ENCODE data around the gene DPYSL4.

Gene DPYSL4

DNA sequence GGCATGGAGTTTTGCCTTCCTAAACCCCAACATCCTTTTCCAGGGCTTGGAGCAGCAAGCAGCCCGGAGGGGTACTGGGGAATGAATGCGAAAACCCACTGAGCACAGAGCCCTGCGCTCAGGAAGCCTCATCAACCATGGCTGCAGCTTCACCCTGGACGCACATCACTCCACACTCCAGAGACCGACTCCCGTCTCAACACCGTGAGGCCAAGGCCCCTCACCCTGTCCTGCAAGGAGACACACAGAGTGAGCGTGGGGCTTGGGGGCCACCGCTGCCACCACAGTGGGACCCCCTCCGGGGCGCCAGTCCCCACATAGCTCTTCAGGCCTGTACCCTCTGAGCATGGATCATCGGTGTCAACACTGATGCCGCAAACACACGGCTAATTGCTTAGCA lies 41.9 kb downstream of the DPYSL4 start:
- DNase-seq = no peak

DNA sequence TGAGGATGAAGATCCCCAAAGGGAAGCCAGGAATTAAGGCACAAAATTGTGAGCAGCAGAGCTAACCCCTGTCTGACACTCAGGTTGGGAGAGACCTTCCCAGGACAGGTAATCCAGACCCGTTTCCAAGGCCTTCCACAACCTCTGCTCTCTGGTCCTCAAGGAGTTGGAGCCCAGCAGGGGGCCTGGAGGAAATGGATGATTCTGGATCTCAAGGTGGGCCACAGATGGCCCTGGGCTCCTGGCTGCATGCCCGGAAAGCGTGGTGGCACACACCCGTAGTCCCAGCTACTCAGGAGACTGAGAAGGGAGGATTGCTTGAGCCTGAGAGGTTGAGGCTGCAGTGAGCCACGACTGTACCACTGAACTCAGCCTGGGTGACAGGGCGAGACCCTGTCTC lies 42.3 kb downstream of the DPYSL4 start:
- no peak for DNase-seq

DNA sequence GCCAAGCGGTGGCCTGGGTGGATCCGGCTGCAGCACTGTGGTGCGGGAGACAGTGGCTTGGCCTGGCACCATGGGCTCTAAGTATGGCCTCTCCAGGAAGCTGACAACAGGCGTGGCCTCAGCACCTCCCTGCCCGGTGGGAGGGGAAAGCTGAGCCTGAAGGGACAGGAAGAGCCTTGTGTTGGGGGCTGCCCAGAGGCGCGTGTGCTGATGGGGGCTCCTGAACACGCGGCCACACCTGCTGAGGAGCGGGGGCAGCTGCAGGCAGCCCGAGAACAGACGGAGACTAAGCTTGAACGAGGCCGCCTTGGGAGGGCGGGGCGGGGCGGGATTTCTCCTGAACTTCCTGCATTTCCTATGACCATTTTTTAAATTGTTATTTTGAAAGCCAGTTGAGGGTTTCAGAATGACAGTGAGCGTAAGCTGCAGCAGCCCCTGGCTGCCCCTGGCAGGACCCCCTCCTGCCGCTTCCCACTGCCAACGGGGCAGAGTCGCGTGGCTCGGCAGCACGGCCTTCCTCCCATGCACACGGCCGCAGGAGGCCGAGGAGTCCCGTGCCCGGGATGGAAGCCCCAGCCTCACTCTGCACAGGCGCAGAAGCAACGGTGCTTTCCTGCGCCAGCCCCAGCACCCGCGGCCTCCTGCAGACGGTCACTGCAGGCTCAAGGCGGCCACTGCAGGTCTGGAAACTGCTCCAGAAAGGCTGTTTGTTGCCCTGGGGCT lies 43.2 kb downstream of the DPYSL4 start:
- no peak for DNase-seq

DNA sequence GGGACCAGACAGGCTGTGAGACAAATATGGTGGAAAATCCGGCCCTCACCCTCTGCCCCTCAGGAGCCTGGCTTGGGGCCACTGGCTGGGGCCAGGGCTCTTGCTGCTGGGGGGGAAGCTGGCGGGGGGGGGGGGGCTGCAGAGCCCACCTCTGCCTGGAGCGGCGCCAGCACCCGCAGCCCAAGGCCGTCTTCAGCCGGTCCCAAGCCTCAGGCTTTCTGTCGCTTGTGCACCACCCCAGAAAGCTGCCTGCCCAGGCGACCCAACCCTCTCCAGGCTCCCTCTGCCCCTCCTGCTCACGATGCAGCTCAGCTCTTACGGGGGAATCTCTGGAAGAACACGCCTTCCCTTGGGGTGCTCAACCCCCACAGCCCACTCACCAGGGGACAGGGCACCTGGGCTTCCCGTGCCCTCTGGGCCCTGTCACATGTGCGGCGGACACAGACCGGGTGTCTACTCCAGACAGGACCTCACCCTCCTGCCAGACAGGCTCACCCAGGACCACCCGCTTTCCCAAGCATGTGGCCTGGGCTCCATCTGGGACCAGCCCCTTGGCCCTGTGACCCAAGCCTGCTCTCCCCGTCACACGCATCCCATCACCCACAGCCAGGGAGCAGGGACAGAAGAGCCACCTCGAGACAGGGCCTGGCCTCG lies 43.9 kb downstream of the DPYSL4 start:
- DNase-seq = no peak

DNA sequence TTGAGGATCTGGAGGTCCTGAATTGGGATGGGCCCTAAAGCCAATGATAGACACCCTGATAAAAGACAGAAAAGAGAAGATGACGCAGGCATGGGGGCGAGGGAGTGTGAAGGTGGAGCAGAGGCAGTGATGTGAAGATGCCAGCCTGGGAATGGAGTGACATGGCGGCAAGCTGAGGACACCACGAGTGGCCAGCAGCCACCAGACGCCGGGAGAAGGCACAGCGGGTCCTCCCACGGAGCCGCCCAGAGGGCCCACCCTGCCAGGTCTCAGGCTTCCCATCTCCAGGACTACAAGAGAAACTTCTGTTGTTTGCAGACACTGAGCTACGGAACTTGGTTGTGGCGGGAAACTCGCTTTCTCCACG lies 44.9 kb downstream of the DPYSL4 start:
- DNase-seq = no peak

DNA sequence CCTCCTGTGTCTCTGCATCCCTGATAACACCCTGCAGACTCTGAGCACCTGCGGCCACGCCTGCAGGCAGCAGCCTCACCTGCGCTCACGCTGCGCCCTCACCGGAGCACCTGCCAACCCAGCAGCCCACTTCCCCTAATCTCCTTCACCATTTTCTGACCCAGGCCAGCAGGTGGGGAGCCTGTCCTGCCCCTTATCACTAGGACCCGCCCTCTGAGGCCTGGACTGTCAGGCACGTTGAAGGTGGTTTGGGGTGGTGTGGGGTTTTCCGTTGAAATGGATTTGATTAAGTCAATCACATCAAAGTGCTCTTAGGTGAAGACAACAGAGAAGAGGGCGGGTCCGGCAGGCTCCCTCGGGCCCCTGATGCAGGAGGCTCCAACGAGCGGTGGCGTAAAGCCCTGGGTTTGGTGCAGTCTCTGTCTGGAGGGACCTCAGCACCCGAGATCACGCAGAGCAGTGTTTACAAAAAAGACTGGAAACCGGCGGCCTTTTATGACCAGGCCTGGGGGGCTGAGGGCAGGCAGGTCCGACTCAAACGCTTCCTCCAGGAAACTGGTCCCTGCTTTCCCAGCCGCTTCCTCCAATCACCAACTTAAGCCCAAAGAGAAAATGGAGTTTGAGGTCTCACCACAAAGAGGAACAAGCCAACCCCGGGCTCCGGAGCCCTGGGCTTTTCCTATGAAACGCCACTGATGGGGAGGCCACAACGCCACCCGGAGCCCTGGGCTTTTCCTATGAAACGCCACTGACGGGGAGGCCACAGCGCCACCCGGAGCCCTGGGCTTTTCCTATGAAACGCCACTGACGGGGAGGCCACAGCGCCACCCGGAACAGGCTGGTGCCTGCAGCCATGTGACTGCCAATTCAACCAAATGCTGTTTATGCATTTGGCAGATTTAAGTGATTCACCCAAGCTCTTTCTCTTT lies 45.5 kb downstream of the DPYSL4 start:
- no peak for DNase-seq

DNA sequence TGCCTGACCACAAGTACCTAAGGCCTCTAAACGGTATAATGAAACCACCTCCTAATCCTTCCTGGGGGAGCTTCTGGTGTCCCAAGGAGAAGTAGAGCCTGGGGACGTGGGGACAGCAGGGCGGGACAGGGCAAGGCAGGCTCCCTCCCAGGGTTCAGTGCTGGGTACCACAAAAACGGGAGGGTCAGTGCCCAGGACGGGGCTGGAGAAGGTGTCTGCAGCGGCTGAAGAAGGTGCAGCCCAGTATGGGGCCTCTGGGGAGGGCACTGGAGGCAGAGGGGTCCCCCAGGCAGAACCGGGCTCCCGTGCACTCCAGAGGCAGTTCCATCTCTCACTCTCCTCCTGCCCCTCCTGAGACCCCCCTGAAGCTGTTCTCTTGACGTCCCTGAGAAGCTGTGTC lies 46.2 kb downstream of the DPYSL4 start:
- DNase-seq = no peak

DNA sequence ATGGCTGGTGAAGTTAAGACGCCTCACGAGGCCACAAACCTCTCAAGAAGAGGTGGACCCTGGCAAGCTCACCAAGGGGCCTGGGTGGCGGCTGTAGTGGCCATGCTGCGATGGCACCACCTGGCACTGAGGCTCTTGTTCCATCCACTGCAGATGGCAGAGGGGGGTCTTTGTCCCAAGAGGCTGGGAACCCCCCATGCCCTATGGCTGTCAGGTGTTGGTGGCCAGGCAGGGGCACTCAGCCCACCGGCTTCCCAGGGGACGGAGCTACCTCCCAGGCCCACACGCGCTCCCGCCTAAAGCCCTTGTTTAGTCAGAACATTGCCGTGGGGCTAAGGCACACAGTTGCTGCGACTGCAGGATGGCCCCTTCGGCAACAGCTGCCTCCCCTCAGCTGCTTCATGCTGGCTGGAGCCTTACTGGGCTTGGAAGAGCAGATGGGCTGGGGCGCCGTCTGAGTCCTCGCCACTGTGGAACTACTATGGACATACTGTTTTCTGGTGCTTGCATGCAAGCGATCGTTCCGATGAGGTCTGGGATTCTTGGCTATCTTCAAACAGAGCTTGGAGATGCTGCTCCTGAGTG lies 46.8 kb downstream of the DPYSL4 start:
- no peak for DNase-seq

DNA sequence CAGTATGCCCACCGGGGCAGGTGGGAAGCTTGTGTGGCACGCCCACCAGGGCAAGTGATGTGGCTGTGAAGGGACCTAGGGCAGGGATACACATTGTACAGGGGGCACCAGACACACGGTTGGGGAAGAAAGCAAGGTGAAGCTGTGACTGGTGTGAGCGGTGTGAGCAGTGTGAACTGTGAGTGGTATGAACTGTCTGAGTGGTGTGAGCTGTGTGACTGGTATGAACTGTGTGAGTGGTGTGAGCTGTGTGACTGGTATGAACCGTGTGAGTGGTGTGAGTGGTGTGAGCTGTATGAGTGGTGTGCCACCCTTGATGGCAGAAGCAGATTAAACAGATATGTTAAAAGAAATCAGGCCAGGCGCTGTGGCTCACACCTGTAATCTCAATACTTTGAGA lies 48.1 kb downstream of the DPYSL4 start:
- DNase-seq = no peak

DNA sequence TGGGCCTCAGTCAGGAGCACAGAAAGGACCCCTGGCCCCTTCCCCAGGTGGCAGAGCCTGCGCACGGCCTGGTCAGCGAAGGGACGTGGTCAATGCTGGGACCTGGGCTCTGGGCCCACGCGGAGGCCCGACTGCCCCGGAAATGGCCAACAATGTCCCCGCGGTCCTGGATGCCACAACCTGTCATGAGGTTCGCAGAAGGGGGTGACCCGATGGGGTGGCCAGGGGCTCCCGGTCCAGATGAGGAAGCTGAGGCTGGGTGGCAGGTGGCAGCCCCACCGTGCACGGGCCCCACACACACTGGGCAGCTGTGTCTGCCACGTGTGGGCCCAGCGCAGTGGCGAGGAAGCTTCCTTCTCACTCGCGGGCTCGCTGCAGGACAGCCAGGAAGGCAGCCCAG lies 49.4 kb downstream of the DPYSL4 start:
- no peak for DNase-seq

DNA sequence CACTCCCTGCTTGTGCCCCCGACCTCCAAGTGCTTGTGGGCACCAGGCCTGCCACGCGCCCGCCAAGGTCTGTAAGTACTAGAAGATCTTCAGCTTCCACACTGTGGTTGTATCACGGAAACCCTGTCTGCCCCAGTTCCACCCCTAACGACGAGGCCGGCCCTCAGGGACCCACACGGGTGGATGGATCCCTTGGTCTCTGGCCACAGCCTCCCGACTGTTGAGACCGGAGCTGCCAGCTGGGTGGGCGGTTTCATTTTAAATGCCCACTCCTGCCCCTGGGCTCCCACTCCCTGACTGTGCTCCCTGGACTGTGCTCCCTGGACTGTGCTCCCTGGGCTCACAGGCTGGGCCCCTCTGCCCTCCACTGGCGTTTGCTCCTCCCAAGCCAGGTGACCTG lies 50.1 kb downstream of the DPYSL4 start:
- DNase-seq = no peak

DNA sequence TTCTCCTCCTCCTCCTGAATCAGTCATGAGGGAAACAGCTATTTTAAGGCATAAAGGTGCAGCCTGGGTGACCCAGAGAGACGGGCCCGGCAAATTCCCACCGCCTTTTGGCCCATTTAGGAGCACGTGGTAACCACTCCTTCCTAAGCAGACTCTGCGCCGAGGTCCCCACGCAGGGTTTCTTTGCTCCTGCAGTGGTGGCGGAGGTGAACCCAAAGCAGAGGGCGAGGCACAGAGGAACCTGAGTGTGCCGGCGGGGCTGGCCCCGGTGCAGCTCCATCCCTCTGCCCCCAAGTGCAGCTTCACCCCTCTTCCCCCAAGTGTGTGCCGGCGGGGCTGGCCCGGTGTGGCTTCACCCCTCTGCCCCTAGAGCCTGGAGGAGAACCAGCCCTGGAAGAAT lies 50.6 kb downstream of the DPYSL4 start:
- DNase-seq = no peak

DNA sequence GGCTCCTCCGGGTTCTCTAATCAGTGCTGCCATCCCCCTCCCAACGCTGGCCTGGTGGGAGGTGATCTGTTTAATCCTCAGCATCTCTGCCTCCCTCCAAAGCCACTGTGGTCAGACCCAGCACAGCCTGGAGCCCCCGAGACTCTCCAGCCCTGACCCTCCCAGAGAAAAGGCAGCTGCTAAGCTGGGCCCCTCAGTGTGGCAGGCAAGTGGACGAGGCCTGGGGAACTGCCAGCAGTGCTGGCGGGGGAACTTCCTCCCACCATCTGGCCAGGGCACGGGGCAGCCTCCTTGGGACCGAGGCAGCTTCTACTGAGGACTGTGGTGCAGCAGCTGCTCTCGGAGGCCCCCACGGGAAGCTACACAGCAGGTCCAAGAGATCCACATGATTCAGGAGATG lies 51.1 kb downstream of the DPYSL4 start:
- no peak for DNase-seq

DNA sequence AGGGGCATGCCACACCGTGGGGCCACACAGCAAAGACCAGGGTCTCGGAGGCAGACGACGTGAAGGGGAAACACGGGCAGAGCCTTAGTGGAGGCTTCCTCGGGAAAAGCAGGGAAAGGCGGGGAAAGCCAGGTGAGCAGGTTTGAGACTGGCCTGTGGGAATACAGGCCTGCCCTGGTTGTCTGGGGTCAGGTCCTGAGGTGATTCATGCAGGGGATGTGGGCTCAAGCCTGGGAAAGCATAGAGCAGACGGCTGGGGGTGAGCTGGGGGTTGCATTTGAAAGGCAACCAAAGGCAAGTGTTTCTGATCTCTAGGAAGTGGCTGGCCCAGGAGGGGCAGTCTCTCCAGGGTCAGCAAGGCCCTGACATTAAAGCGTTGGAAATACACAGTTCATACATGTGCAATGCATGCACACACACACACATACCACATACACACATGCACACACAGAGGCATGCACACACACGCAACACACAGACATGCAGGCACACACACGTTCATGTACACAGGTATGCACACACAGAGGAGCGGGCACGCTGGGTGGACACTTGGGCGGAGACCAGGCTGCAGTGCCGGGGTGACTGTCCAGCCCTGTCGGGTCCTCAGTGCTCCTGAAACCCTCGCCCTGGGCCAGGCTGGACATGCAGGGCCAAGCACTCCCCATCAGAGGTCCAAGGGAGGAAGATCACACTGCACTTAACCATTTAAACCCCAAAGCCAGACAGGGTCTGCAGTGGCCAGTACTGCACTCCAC lies 51.8 kb downstream of the DPYSL4 start:
- DNase-seq = no peak

DNA sequence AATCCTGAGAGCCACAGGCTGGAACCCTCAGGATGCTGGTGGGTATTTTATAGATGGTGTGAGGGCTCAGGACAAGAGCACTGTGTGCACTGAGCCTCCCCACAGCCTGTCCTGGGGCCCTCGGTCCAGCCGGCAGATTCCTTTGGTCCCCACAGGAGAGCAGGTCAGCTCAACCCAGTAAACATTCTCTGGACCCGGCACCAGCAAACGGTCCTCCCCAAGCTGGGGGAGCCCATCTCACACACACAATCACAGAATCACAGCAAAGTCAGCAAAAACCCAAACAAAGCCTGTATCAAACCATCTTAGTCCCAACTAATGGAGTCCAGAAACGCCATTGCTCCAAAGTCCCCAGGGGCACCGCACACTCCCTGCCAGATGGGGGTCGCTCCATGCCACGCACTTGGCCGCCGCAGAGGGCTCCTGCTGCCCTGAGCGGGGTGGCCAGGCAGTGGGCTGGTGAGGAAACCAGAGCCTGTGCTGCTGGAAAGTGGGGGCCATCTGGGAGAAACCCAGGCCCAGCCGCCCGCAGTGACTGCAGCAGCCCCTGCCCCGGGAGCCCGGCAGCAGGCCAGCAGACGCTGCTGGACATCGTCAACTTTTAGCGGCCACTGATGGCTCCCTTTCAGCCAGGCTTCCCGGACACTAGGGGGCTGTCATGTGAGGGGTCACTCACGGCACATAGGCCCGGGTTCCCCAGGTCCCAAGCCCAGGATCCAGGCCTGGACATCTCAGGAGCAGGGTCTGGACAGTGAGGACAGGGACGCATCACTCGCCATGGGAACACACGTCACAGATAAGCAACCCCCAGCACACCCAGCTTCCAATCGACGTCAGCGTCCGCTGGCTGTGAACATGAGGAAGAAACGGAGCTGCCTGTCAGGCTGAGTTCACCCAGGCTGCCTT lies 52.6 kb downstream of the DPYSL4 start:
- no peak for DNase-seq

DNA sequence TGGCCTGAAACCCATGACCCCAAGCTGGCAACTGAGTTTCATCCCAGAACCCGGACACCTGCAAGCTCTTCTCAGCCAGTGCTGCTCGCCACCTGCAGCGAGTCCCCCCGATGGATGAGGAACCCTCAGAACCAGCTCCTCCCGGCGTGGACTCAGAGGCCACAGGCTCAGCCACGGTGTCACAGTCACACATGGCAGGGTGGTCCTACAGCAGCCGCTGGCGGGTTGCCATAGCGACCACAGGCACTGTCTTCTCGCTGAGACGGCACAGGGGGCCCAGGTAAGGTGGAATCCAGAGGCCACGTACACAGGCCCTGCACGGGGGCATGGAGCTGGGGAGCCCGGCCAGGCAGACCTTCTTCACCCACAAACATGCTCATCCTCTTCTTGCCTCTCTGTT lies 53.4 kb downstream of the DPYSL4 start:
- no peak for DNase-seq

DNA sequence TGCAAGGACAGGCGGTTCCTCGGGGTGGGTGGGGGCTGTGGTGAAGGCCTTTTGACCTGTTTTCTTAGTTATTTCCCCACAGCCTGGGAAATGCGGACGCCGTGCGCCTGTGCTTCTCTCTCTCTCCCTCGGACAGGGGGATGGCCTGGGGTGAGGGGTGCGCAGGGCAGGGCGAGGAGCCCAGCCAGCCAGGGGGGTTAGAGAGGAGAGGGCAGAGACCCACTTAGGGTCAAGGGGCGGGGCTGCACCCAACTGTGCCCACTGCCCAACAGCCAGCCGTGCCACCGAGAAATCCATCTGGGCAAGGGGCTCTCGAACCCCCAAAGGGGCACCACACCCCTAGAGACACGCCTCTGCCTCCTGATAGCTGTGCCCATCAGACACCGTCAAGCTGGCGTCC lies 53.8 kb downstream of the DPYSL4 start:
- no peak for DNase-seq

DNA sequence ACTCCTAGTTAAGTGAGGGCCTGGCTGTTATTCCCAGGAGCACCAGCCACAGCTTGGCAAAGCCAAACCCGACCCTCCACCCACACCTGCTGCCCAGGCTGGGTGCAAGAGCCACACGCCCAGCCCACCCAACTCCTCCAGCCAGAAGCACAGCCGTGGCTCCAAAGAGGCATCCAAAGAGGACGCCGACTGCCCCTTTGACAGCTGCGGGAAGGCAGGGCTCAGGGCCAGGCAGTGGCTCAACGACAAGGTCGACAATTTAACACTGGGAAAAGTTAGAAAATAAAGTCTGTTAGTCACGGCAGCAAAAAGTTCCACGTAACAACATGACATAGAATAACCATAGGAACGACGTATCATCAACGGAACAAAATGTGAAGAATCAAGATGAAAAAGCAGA lies 54.3 kb downstream of the DPYSL4 start:
- no peak for DNase-seq

DNA sequence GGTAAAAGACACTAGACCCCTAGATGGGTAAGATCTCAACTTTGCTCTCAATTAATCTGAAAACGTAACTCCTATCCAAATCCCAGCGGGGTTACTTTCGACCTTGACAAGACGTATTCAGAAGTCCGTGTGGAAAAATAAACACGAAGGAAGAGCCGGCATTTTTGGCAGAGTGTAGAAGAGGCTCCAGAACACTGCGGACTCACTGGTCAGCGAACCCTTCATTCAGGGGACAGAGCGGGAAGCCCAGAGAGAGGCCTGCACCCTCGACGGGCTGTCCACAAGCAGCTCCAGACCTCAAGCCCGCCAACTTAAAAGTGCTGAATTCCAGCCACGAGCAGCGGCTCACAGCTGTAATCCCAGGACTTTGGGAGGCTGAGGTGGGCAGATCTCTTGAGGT lies 54.7 kb downstream of the DPYSL4 start:
- DNase-seq = no peak

DNA sequence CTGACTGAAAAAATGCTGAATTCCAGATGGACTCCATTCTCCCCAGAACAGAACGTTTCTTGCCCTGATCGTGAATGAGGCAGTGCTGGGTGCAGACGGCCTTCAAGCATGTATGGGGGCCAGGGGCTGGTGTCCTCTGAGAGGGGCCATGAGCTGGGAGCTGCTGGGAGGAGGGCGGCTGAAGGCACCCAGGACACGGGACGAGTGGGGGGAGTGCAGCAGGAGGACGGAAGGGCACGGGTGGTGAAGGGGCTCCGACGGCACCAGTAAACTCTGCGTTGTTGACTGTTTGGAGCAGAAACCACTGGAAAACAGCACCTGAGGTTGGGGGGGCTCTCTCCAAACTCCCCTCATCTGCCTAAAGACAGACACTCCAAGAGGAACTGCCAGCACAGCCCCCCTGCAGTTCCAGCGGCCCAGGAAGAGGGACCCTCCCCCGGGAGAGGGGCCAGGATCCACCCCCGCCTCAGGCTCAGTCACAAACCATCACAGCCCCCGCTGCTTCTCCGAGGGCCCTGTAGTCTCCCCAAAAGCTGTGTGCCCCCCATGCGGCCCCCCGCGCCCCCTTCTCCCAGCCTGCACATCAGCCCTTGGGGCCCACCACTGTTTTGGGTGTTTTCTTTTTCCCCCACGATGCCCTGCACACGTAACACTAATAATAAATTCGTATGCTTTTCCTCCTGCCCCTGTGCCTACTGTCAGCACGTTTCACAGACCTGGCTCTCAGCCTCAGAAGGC lies 55.5 kb downstream of the DPYSL4 start:
- no peak for DNase-seq

DNA sequence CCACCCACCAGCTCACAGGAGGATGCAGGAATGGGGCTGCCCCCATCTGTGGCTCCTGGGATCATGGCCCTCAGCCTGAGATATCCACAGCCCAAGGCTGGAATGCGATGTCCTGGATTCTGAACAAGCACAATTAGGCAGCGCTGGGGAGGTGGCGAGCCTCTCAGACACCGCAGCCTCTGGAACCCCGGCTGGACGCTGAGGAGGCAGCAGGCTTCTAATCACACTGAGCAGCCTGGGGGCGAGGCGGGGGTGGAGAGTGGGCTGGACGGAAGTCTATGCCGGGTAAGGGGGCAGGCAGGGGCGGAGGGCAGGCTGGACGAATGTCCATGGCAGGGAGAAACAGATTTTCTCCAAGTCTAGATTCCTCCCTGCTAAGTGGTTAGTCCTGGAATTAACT lies 56.4 kb downstream of the DPYSL4 start:
- no peak for DNase-seq

All from fibroblast of skin of back (primary cell).